ENCODE results near the gene NAA60. TPM values are rescaled to one million over a fixed set of nuclear protein-coding genes. Genes with fewer than 3 reads are reported as not detected.

The NAA60 gene
- total and polyA plus RNA-seq, 2 of the 13 experiments (the other 11 are each of a cell fraction or from before 2014, with no cell fraction given) = 14.7 to 32.0 TPM

GRCh38 chr16:3457434-3458252 is 14.2 kb downstream of the NAA60 start (continued):
- TF ChIP-seq ZNF512 (CRISPR knock-in tag; IDR thresholded peaks at IDR 0.05) = no peak
- TF ChIP-seq, protein P1, sequence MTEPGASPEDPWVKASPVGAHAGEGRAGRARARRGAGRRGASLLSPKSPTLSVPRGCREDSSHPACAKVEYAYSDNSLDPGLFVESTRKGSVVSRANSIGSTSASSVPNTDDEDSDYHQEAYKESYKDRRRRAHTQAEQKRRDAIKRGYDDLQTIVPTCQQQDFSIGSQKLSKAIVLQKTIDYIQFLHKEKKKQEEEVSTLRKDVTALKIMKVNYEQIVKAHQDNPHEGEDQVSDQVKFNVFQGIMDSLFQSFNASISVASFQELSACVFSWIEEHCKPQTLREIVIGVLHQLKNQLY (CRISPR knock-in tag; IDR thresholded peaks at IDR 0.05) = peak; percentile 43; the same call in 1 of the 2 replicates
- TF ChIP-seq FOXO4 (CRISPR knock-in tag; conservative IDR thresholded peaks at IDR 0.05) = 0 out of 2 replicates have a peak, but pooled peaks have one; percentile 83
- TF ChIP-seq, protein P2, sequence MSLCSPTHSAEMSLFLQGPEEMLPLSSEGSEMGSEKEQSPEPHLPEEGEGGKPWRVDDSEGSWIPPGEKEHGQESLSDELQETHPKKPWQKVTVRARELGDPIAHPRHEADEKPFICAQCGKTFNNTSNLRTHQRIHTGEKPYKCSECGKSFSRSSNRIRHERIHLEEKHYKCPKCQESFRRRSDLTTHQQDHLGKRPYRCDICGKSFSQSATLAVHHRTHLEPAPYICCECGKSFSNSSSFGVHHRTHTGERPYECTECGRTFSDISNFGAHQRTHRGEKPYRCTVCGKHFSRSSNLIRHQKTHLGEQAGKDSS (CRISPR knock-in tag; IDR thresholded peaks at IDR 0.05; ENCODE audit: borderline replicate concordance, low read depth) = peak; percentile 76; the same call in 1 of the 2 replicates
- no peak for TF ChIP-seq NR3C1 (CRISPR knock-in tag; IDR thresholded peaks at IDR 0.05)
- TF ChIP-seq, protein P3, sequence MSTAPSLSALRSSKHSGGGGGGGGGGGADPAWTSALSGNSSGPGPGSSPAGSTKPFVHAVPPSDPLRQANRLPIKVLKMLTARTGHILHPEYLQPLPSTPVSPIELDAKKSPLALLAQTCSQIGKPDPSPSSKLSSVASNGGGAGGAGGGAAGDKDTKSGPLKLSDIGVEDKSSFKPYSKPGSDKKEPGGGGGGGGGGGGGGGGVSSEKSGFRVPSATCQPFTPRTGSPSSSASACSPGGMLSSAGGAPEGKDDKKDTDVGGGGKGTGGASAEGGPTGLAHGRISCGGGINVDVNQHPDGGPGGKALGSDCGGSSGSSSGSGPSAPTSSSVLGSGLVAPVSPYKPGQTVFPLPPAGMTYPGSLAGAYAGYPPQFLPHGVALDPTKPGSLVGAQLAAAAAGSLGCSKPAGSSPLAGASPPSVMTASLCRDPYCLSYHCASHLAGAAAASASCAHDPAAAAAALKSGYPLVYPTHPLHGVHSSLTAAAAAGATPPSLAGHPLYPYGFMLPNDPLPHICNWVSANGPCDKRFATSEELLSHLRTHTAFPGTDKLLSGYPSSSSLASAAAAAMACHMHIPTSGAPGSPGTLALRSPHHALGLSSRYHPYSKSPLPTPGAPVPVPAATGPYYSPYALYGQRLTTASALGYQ (CRISPR knock-in tag; IDR thresholded peaks at IDR 0.05) = no peak
- TF ChIP-seq ZNF570 (CRISPR knock-in tag; IDR thresholded peaks at IDR 0.05; ENCODE audit: borderline replicate concordance) = no peak
- peak; percentile 77 for TF ChIP-seq ZMYM4 (CRISPR knock-in tag; IDR thresholded peaks at IDR 0.05)
- TF ChIP-seq ZNF577 (CRISPR knock-in tag; IDR thresholded peaks at IDR 0.05; ENCODE audit: borderline replicate concordance, low read depth) = peak; percentile 73; the same call in 1 of the 2 replicates
- TF ChIP-seq HHEX (CRISPR knock-in tag; IDR thresholded peaks at IDR 0.05) = no peak
- no peak for TF ChIP-seq RARG (CRISPR knock-in tag; IDR thresholded peaks at IDR 0.05; ENCODE audit: low read depth)
- TF ChIP-seq THAP7 (CRISPR knock-in tag; IDR thresholded peaks at IDR 0.05) = no peak
- no peak for TF ChIP-seq GPN1 (CRISPR knock-in tag; IDR thresholded peaks at IDR 0.05; ENCODE audit: borderline replicate concordance)
- TF ChIP-seq GTF2F1 (IDR thresholded peaks at IDR 0.05; ENCODE audit: low read length) = no peak
- TF ChIP-seq SRF (IDR thresholded peaks at IDR 0.05; ENCODE audit: low read depth, low read length) = no peak
- peak; percentile 76 for TF ChIP-seq MYPOP (CRISPR knock-in tag; IDR thresholded peaks at IDR 0.05)
- TF ChIP-seq SP5 (CRISPR knock-in tag; IDR thresholded peaks at IDR 0.05; ENCODE audit: borderline replicate concordance, low read depth) = no peak
- TF ChIP-seq POLR2A (IDR thresholded peaks at IDR 0.05; ENCODE audit: insufficient read depth in 1 of 2, low read depth in 2 of 2, low read length in 2 of 2) = peak; percentile 89 to 92
- TF ChIP-seq ZBTB44 (CRISPR knock-in tag; IDR thresholded peaks at IDR 0.05) = 0 out of 2 replicates have a peak, but pooled peaks have one; percentile 73
